ENCODE data around the gene DUOX1. TPM values are rescaled to one million over a fixed set of nuclear protein-coding genes. Genes with fewer than 3 reads are reported as not detected.

DUOX1 gene
- total RNA-seq, 1 experiment from 2014 or later, result 15.1 TPM

- H3K27me3 Mint-ChIP-seq (ENCODE audit: insufficient read depth, unreplicated experiment), result no peaks in the 10 kb centered on the region
- H3K36me3 Mint-ChIP-seq (ENCODE audit: insufficient read depth, unreplicated experiment), result peaks cover 19% of the 10 kb centered on the region
- no peak overlapping the region for H3K27ac Mint-ChIP-seq (ENCODE audit: low read depth, unreplicated experiment)
- intact Hi-C loops (cut with micrococcal nuclease), result no loop called here
- TF ChIP-seq, protein P1, sequence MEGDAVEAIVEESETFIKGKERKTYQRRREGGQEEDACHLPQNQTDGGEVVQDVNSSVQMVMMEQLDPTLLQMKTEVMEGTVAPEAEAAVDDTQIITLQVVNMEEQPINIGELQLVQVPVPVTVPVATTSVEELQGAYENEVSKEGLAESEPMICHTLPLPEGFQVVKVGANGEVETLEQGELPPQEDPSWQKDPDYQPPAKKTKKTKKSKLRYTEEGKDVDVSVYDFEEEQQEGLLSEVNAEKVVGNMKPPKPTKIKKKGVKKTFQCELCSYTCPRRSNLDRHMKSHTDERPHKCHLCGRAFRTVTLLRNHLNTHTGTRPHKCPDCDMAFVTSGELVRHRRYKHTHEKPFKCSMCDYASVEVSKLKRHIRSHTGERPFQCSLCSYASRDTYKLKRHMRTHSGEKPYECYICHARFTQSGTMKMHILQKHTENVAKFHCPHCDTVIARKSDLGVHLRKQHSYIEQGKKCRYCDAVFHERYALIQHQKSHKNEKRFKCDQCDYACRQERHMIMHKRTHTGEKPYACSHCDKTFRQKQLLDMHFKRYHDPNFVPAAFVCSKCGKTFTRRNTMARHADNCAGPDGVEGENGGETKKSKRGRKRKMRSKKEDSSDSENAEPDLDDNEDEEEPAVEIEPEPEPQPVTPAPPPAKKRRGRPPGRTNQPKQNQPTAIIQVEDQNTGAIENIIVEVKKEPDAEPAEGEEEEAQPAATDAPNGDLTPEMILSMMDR (IDR thresholded peaks at IDR 0.05; ENCODE audit: unreplicated experiment), result no peak
- H3K4me1 Mint-ChIP-seq (ENCODE audit: insufficient read depth, unreplicated experiment), result peaks cover 10% of the 10 kb centered on the region
- H3K9me3 Mint-ChIP-seq (ENCODE audit: unreplicated experiment), result no peaks in the 10 kb centered on the region
- no TSS peak for BruUV-seq (replicated peaks)
- ChIA-PET CTCF (no interaction called here), POLR2A (interaction anchor here (0.6 to 1.2 kb wide), 3 partner anchors 10 to 1728 kb away, joined by 3 read pairs; no protein-coding TSS in a partner anchor)
- no peak overlapping the region for H3K4me3 Mint-ChIP-seq (ENCODE audit: unreplicated experiment)
- DNase-seq (ENCODE audit: unreplicated experiment), result no peak
Measured at GRCh38 chr15:45137703-45138102, 7.9 kb downstream of the DUOX1 start.

DNA sequence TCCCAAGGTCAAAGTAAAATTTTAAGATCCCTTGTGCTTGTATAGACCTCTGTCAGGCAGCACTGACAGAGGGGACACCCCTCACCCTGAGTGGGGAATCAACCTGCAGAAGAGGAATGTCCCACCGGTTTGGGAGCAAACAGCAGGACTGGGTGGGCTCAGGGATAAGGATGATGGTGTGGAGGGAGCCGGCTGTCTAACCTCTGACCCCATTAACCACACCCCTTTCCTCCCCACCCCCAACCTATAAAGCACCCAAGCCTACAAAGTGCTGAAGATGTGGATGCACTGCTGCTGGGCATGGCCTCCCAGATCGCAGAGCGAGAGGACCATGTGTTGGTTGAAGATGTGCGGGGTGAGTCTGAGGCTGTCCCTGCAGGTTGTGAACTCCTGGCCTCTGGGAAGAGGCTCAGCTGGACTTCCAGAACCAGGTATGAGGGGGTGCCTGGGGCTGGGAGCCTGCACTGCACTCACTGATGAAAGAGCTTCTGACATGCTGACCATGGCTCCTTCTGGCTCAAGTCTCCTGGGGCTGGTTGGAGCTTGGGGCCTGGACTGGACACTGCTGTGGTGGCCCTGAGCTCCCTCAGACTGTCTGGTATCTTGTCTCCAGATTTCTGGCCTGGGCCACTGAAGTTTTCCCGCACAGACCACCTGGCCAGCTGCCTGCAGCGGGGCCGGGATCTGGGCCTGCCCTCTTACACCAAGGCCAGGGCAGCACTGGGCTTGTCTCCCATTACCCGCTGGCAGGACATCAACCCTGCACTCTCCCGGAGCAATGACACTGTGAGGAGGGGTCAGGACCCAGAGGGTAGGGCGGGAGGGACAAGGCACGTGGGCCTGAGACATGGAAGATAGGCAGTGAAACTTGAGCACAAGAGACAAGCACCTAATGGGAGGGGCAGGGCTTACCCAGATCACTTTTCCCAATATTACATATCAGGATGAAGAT is 9.3 kb downstream of the DUOX1 start:
- ChIA-PET POLR2A (no interaction called here), CTCF (interaction anchor here (0.8 to 1.6 kb wide), 3 partner anchors 8 to 12 kb away, joined by 3 to 6 read pairs (median 4); no protein-coding TSS in a partner anchor)
- intact Hi-C loops (cut with micrococcal nuclease), result no loop called here
- Mint-ChIP-seq H3K4me3 (ENCODE audit: unreplicated experiment) (no peak overlapping the region), H3K9me3 (ENCODE audit: unreplicated experiment) (no peaks in the 10 kb centered on the region), H3K36me3 (ENCODE audit: insufficient read depth, unreplicated experiment) (peaks cover 17% of the 10 kb centered on the region), H3K27me3 (ENCODE audit: insufficient read depth, unreplicated experiment) (no peaks in the 10 kb centered on the region), H3K4me1 (ENCODE audit: insufficient read depth, unreplicated experiment) (no peaks in the 10 kb centered on the region), H3K27ac (ENCODE audit: low read depth, unreplicated experiment) (no peak overlapping the region)
- BruUV-seq (replicated peaks), result no TSS peak
- TF ChIP-seq, protein P1 (IDR thresholded peaks at IDR 0.05; ENCODE audit: unreplicated experiment), result no peak
- DNase-seq (ENCODE audit: unreplicated experiment), result no peak

DNA sequence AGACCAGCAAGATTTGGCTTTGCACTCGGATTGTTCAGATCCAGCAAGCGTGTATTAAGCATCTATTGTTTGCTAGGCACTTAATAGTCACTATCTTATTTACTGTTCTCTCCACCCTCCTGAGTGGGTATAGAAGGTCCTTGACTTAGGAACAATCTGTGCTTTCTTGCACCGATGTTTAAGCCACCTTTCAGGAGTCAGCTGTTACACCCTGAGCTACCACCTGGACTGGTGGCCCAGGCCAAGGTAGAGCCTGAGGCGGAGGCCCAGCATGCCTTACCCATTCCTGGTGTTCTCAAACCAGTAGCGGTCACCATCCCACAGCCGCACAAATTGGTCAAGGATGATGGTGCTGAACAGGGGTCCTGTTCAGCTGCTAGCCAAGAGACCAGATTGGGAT is 10.0 kb downstream of the DUOX1 start:
- Mint-ChIP-seq H3K27ac (ENCODE audit: low read depth, unreplicated experiment) (no peak overlapping the region), H3K27me3 (ENCODE audit: insufficient read depth, unreplicated experiment) (no peaks in the 10 kb centered on the region), H3K9me3 (ENCODE audit: unreplicated experiment) (no peaks in the 10 kb centered on the region), H3K4me3 (ENCODE audit: unreplicated experiment) (no peak overlapping the region), H3K4me1 (ENCODE audit: insufficient read depth, unreplicated experiment) (no peaks in the 10 kb centered on the region), H3K36me3 (ENCODE audit: insufficient read depth, unreplicated experiment) (peaks cover 14% of the 10 kb centered on the region)
- POLR2A ChIA-PET, result no interaction called here
- CTCF ChIA-PET, result interaction anchor here (1.3 to 1.6 kb wide), 2 partner anchors 8 to 13 kb away, joined by 4 to 6 read pairs; no protein-coding TSS in a partner anchor
- DNase-seq (ENCODE audit: unreplicated experiment), result no peak
- intact Hi-C loops (cut with micrococcal nuclease), result no loop called here
- BruUV-seq (replicated peaks), result no TSS peak
- TF ChIP-seq, protein P1 (IDR thresholded peaks at IDR 0.05; ENCODE audit: unreplicated experiment), result no peak

- CTCF ChIA-PET, result interaction anchor here (0.6 to 1.6 kb wide), 3 partner anchors 9 to 493 kb away, joined by 3 to 6 read pairs (median 4); no protein-coding TSS in a partner anchor
- no peaks in the 10 kb centered on the region for H3K4me1 Mint-ChIP-seq (ENCODE audit: insufficient read depth, unreplicated experiment)
- H3K27me3 Mint-ChIP-seq (ENCODE audit: insufficient read depth, unreplicated experiment), result no peaks in the 10 kb centered on the region
- intact Hi-C loops (cut with micrococcal nuclease), result no loop called here
- H3K9me3 Mint-ChIP-seq (ENCODE audit: unreplicated experiment), result no peaks in the 10 kb centered on the region
- DNase-seq (ENCODE audit: unreplicated experiment), result no peak
- H3K36me3 Mint-ChIP-seq (ENCODE audit: insufficient read depth, unreplicated experiment), result peaks cover 20% of the 10 kb centered on the region
- H3K4me3 Mint-ChIP-seq (ENCODE audit: unreplicated experiment), result no peak overlapping the region
- TF ChIP-seq, protein P1 (IDR thresholded peaks at IDR 0.05; ENCODE audit: unreplicated experiment), result no peak
- POLR2A ChIA-PET, result no interaction called here
- no peak overlapping the region for H3K27ac Mint-ChIP-seq (ENCODE audit: low read depth, unreplicated experiment)
- BruUV-seq (replicated peaks), result no TSS peak
Measured at GRCh38 chr15:45140557-45141250, 10.9 kb downstream of the DUOX1 start.
